GM12892 (cell line): ENCODE results near the gene SPECC1.

ENCODE experiments used
- DNase-seq: peaks from one replicate; pipeline ENCODE4 v3.0.0; 2011; ENCODE audit not compliant: insufficient read length
- FAIRE-seq: peaks from 2 replicates; lab custom pipeline; 2011; peaks lifted over from hg19 to GRCh38; lab: Jason Lieb, UNC
- POLR2A ChIP-seq: IDR thresholded peaks from 2 replicates; pipeline ENCODE4 v1.6.1; 2011; ENCODE audit warnings: low read depth, low read length, control low read depth
- POLR2AphosphoS5 ChIP-seq: IDR thresholded peaks from 2 replicates; pipeline ENCODE4 v1.6.1; 2011; ENCODE audit warnings: low read depth, low read length, control low read depth
- TAF1 ChIP-seq: IDR thresholded peaks from 2 replicates; pipeline ENCODE4 v1.6.1; 2011; ENCODE audit warnings: low read depth, mild to moderate bottlenecking, control low read depth, low read length, borderline replicate concordance

Gene SPECC1

DNA sequence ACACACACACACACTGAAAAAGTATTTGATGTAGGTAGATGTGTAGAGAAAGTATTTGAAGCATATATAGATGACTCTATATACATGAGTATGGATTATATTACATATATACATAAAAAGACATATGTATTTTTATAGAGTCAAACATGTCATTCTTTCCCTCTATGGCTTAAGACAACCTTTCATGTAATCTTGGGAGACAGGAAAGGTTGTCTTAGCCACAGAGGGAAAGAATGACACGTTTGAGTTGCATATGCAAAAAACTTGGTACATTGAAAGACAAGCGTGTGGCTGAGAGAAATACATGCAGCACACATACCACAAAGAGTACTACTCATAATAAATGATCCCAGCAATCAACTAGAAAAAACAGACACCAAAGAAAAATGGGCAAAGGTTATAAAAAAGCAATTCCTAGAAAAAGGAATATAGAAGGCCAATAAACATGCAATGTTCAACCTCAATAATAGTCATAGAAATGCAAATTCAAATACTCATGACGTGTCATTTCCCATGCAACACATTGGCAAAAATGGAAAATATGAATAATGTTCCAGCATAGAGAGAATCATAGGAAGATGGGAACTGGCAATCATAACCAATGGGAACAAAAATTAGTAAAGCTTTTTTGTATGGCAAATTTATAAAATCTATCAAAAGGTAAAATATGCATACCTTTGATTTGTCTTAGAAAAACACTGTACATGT is 69.0 kb downstream of the SPECC1 start:
- DNase-seq (no peak), FAIRE-seq (no peak)
- TF ChIP-seq POLR2AphosphoS5, result no peak

DNA sequence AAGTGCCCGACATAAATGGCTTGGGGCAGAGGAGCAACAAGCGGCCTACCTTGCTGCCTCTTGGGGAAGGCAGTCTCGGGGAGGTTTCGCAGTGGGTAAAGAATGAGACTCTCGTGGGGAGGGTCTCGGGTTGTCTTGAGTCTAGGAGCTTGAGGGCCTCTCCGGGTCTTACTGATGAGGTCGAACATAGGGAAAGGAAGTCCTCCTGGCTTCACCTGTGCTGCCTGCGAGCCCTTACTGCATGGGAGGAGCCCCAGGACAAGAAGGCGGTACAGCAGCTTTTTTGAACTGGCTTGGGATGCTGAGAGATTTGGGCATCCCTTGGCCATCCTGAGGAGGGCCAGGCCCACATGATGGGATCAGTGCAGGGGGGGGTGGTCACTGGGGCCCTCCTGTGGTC is 71.4 kb downstream of the SPECC1 start:
- DNase-seq (no peak), FAIRE-seq (no peak)
- TF ChIP-seq POLR2AphosphoS5 (no peak), TAF1 (no peak), POLR2A (no peak)

DNA sequence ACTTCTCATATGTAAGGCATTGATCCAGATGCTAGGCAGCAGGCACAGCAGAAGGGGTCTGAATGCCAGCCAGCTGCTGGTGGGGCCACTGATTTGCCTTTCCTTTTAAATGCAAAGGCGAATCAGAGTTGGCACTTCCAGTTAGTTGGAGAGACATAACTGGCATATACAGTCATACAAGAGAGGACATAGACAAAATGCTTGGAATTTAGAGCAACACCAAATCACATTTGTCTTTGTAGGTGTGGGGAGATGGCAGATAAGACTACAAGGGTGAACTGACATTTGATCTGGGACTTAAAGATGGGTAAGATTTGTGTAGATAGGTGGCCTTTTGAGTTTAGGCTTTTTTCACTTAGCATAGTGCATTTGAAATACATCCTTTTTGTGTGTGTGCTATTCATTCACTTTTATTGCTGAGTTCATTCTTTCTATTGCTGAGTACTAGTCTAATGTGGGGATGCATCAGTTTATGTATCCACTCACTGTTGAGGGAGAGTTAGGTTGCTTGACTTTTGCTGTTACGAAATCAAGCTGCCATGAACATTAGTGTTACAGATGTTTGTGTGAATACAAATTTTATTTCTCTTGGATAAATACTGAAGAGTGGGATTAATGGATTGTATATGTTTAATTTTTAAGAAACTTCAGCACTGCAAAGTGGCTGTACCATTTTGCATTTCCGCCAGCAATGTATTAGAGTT is 74.1 kb downstream of the SPECC1 start:
- TF ChIP-seq POLR2AphosphoS5, result no peak
- TF ChIP-seq POLR2A, result no peak
- no peak for TF ChIP-seq TAF1
- no peak for FAIRE-seq

DNA sequence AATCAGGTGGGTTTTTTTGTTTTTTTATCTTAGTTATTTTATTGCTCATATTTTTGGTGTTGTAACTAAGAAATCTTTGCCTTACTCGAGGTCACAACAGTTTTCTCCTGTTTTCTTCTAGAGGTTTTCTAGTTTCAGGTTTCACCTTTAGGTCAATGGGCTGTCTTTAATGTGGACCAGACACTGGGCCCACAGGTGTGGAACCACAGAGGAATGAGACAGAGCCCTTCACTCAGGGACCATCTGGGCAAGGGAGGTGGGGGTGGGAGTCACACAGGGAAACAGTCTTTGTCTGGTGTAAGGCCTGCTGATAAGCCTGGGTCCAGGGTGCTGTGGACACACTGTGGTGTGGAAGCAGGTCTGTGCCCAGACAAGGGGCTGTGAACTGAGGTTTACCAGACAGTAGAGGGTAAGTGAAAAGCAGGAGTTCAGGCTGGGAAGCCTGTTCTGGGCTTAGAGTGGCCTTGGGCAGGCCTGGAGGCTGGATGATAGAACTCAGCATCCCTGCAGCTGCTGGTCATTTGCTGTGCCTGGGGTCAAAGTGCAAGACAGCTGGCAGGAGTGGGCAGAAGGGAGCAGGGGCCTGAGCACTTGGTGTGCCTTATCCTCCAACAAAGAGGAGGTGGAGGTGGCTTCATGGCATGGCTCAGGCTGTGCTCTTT is 75.6 kb downstream of the SPECC1 start:
- no peak for DNase-seq
- TF ChIP-seq POLR2AphosphoS5 (no peak), POLR2A (no peak), TAF1 (no peak)
- FAIRE-seq, result no peak

More for the DNA sequence above, 74.1 kb downstream of the SPECC1 start:
- DNase-seq, result no peak

DNA sequence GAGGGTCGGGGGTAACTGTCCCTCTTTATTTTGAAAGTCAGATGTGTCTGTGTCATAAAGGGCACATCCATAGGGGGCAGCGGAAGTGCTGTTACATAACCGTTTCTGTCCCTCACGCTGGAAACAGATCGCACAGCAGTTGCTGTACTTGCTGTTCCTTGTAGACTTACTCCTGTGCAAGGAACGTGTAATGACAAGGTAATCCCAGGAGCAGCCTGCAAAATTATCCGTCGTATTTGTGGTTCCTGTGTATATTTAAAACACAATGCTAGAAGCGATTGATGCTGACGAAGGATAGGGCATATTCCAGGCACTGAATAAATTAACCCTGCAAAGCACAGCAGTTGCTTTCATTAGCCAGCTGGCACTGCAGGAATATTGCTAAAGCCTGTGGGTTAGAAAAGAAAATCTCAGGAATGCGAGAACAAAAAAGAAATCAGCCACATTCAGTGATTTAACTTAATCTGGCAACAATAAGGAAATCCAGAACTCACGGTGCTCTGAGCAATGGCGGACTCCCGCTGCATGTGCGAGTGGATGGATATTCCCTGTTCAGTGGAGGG is 76.2 kb downstream of the SPECC1 start:
- FAIRE-seq (no peak), DNase-seq (no peak)
- TF ChIP-seq POLR2AphosphoS5, result no peak
- TF ChIP-seq POLR2A, result no peak
- TF ChIP-seq TAF1, result no peak

DNA sequence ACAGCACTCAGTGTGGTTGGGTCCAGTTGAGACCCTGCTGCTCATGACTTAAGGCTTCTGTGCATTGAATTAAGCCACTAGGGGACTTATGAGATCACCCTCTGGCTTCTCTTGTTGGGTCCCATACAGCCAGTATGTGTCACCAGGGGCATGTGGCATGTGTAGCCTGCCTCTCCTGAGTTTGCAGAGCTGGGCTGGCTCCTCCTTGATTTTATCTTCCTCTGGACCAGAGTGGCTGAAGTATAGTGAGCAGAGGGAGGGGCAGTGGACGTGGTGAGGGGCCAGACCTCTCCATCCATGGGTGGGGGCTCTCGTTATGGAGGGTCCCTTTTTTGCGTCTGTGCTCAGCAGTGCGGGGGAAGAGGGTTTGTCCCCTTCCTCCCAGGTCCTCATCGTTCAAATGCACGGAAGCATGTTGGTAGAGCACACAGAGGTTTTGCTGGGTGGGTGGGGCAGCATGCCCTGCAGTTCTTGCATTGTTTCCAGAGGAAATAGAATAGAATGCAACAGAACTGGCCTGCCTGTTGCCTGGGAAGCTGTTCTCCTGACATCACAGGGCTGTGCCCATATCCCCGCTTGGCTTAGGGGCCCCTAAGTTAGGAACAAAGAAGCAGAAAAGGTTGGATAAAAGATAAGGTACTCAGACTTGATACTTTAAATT is 77.4 kb downstream of the SPECC1 start:
- TF ChIP-seq POLR2A (no peak), POLR2AphosphoS5 (no peak), TAF1 (no peak)
- no peak for DNase-seq
- FAIRE-seq, result no peak

DNA sequence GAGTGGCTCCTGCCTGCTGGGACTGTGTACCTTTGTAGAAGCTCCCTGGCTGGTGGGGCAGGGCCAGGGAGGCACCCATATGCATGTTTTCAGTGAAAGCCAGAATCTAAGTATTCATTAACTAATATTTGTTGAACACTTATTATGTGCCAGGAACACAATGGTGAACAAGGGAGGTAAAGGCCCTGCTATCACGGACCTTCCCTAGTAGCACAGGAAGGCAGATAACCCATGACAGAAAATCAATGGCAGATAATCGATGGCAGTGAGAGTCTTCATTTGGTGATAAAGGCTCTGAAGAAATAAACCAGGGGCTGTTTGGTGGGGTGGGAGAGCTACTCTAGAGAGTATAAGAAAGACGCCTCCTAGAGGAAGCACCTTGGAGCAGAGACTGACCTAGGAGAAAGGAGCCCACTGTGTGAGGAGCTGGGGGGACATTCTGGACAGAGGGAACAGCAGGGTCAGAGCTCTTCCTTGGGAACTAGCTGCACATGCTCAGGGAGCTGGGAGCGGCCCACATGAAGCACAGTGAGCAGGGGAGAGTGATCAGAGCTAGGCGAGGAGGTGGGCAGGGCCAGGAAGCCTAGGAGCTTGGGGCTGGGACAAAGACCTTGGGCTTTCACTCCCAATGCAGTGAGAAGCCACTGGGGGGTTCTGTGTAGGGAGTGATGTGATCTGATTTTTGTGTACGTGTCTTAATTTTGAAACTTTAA is 78.5 kb downstream of the SPECC1 start:
- DNase-seq (no peak), FAIRE-seq (no peak)
- TF ChIP-seq POLR2AphosphoS5 (no peak), TAF1 (no peak), POLR2A (no peak)

DNA sequence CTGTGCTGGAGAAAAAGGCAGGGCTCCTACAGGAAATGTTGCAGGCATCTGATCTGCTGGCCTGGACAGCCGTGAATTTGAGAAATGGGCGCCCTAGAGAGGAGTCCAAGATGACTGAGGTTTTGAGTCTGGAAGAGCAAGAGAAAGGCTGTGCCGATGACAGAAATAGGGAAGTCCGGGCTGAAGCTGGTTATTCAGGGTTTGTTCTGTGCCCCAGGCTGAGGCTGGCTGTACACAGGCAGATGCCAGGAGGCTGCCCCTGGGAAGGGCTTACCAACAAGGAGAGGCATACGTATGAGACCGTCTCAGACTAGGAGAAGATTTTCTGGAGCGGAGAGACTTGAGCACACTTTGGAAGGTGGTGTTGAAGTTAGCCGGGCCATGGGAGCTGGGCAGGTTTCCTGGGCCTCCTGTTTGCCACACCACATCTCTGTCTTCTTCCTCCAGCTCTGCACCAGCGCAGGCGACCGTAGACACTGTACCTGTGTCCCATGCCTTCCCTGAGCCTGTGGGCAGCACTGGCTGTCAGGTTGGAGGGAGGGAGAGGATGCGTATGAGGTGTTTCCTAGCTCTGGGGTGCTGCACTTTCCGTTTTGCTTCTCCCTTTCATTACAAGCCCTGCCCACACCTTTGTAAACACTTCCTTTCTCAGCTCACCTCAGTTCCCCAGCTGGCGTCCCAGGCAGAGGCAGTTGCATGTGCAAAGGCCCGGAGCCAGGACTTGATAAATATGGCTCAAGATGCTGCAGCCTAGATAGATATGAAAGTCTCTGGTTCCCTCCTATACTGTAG is 80.8 kb downstream of the SPECC1 start:
- peak; percentile 75 for FAIRE-seq
- TF ChIP-seq POLR2AphosphoS5, result no peak
- no peak for TF ChIP-seq TAF1
- TF ChIP-seq POLR2A, result no peak
- no peak for DNase-seq

DNA sequence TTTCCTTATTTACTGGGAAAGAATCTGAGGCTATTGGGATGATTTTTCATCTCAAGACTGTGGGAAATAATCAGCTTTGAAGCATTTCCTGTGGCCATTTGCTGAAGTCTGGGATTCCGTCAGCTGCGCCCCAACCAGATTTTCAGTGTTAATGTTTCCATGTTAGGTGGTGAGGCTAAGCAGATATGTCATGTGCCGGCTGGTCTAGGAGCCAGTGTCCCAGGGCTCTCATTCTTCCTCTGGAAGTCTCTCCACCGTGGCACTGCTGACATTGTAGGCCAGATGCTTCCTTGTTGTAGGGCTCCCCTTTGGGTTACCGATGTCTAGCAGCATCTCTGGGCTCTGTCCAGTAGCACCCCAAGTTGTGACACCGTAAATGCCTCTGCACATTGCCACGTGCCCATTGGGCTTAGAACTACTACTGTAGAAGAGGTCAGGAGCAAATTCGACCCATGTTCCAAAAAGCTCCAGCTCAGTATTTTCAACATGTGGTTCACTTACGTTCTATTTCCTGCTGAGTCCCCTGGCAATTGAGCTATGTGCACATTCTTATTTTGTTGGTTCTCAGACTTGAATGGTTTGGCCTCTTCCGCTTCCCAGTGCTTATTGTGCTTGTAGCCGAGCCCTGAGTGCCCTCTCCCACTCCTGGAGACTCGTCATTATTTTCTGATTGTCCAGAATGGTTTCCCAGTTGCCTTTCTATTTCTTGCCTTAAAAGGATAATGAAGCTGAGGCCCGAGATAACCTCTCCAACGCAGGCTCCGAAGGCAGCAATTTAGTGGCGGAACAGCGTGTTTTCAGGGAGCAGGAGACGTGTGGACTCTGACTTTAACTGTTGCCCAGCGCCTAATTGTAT is 82.2 kb downstream of the SPECC1 start:
- TF ChIP-seq TAF1 (no peak), POLR2AphosphoS5 (no peak), POLR2A (no peak)
- no peak for DNase-seq
- no peak for FAIRE-seq
